ENCODE results near the gene NMRAL1.

NMRAL1 gene

DNA sequence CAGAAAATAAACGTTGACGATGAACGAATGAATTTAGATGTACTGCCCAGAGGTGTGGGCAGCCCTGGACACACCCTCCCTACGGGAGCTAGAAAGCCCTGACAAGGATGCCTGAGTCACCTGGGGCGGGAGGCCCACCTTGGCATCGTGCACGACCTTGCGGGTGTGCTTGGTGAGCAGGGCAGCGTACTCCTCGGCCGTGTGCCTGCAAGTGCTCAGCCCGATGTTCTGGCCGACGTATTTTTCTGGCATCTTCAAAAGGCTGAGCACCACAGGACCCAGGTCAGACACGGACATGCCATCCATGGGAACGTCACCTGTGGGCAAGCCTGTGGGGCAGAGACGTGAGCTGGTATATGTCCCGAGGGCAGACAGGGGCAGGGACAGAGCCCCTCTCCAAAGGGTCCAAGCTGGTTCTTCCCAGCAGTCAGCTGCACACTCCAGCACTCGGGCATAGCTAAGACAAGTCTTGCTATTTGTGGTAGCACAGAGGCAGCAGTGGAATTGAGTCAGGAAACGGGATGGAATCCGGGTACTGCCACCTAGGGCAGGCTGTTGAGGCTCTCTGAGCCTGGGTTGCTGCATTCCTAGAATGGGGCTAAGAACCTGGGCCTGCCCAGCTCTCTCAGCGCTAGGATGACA, 10.8 kb downstream of the NMRAL1 start:
- DNase-seq = no peak

GRCh38 chr16:4461250-4462085, 13.0 kb downstream of the NMRAL1 start:
- DNase-seq = peak; percentile 20

DNA sequence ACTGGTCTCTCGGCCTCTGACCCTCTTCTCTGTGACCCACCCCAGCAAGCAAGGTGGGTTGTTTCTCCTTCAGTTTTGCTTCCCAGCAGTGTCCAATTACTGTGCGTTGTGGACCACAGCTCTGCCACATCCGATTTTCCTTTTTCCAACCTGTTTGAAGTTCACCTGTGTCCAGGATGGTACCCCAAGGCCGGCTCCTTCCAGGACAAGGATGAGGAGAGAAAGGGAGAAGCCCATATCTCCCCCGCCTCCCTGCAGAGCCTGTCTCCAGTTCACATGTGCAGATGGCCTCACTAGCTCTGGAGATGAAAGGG, 13.5 kb downstream of the NMRAL1 start:
- DNase-seq = no peak

GRCh38 chr16:4455951-4456350, 18.5 kb downstream of the NMRAL1 start:
- DNase-seq = no peak

DNA sequence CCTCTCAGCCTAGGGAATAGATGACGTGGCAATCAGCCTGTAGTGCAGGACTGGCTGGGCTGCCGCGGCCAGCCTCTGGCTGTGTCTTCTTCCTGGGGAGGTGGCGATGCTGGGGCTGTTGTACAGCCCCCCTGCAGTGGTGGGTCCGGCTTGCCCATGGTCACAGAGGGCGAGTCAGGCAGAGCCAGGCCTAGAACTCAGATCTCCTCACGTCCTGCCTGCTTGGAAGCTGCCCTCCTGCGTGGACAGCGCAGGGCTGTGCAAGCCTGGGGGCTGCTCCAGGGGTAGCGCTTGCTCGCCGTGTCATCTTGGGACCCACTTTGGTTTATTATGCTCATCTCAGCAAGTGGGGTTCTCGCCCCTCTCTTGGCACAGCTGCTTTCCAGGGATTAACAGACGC, 19.3 kb downstream of the NMRAL1 start:
- DNase-seq = no peak

DNA sequence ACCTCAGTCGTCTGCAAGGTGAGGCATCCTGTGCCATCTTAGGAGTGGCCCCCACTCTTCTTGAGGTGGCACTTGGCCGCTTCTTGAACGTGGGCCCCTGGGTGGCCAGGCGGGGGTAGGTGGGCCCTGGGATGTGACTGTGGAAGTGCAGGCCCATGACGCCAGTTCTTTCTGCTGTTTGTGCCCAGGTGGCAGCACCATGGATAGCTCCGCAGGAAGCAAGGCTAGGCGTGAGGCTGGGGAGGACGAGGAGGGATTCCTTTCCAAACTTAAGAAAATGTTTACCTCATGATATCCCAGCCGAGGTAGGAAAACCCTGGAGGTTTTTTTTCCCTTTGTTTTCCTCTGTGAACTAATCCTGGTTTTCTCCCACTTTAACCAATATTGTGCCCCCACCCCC, 19.8 kb downstream of the NMRAL1 start:
- no peak for DNase-seq

GRCh38 chr16:4452674-4453073, 21.8 kb downstream of the NMRAL1 start:
- no peak for DNase-seq

DNA sequence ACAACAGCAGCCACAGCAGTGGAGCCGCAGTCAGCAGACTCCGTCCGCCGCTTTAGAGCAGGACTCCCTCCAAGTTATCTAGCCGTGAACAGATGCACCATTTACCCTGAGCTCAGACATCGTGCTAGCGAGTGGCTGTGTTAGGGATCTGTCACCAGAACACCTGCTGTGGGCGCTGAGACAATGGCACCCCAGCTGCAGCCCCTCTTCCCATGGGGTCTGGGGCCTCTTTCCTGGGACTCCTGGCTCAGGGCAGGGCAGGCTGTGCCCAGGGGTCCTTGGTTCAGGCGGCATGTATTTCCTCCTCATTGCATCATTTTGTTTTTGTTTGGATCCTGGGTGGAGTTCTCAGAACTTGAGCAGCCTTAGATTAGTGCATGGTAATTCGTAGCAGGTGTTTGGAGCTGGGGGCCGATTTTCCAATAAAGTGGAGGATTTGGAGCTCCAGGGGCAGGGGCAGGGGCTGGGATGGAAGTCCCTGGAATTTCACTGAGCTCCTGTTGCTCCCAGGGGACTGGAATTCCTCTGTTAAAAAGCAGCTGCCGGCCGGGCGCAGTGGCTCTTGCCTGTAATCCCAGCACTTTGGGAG, 23.4 kb downstream of the NMRAL1 start:
- DNase-seq = no peak

GRCh38 chr16:4450430-4450829, 24.0 kb downstream of the NMRAL1 start:
- no peak for DNase-seq

- DNase-seq = no peak
Observed at GRCh38 chr16:4443986-4444385, 30.4 kb downstream of the NMRAL1 start.

- no peak for DNase-seq
Observed at GRCh38 chr16:4443271-4443670, 31.2 kb downstream of the NMRAL1 start.

DNA sequence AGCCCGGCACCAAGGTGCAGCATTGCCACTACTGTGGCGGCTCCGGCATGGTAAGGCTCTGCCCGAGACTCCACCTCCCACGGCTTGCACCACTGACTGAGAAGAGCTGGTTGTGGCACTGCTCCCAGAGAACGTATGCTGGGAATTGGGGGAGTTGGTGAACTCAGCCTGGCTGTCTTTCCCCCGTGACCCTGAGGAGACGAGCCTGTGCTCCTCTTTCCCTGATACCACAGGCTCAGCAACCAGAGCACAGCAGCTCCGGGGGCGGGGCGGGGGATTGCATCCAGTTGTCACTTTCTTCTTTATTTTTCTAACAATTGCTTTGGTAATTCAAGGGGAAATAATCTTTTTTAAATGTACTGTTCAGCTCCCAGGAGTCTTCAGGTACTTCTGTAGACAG, 32.1 kb downstream of the NMRAL1 start:
- DNase-seq = no peak

DNA sequence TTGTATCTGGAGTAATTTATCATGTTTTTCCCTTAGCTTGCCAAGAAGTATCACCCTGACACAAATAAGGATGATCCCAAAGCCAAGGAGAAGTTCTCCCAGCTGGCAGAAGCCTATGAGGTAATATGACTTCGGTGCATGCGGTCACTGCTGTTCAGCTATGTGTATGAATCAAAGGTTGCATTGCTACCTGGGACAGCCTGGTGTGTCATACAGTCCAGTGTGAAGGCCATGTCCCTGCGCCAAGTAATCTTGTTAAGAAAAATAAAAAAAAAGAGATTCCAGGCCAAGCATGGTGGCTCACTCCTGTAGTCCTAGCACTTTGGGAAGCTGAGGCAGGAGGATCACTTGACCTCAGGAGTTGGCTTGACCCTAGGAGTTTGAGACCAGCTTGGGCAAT, 37.1 kb downstream of the NMRAL1 start:
- no peak for DNase-seq

- no peak for DNase-seq
Observed at GRCh38 chr16:4435337-4436067, 38.9 kb downstream of the NMRAL1 start.

DNA sequence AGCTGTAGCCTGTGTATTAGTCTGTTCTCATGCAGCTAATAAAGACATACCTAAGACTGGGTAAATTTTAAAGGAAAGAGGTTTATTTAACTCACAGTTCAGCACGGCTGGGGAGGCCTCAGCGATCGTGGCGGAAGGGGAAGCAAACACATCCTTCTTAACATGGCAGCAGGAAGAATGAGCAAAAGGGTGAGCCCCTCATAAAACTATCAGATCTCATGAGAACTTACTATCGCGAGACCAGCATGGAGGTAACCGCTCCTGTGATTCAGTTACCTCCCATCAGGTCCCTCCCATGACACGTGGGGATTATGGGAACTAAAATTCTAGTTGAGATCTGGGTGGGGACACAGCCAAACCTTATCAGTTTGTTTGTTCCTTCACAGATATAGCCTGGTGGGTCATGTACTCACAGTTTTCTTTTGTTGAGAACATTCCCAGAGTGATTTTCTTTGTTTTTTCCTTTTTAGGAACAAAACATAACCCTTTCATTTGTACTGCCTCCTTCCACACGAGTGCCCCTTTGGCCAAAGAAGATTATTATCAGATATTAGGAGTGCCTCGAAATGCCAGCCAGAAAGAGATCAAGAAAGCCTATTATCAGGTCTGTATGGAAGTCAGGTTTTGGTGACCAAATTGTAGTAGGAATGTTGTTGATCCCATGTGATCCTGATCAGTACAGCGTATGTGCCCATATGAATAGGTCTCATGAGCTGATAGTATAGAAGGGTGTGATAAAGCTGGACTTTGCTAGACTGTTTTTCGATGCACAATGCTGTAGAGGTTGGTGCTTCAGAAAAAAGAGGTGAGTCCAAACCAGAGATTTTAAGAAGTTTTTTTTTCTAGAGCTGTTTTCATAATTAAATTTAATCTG, 40.3 kb downstream of the NMRAL1 start:
- no peak for DNase-seq

GRCh38 chr16:4433228-4433627, 41.2 kb downstream of the NMRAL1 start:
- DNase-seq = no peak

DNA sequence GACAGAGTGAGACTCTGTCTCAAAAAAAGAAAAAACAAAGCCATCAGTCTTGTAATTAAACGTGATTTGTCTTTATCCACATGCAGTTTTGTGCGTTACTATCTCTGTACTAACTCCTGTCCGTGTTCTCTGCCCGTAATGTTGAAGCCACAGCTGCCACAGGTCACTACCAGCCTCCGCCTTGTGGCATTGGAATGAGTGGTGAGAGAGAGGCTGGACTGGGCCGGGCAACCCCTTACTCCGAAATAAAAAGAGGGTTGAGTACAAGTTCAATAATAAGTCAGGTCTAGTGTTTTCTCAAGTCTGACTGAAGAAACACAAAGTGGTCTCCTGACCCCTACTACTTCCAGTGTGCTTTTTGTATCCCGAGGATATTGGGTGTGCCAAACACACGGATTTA, 43.4 kb downstream of the NMRAL1 start:
- no peak for DNase-seq

GRCh38 chr16:4428500-4428899, 45.9 kb downstream of the NMRAL1 start:
- no peak for DNase-seq

GRCh38 chr16:4426722-4427372, 47.6 kb downstream of the NMRAL1 start:
- no peak for DNase-seq

DNA sequence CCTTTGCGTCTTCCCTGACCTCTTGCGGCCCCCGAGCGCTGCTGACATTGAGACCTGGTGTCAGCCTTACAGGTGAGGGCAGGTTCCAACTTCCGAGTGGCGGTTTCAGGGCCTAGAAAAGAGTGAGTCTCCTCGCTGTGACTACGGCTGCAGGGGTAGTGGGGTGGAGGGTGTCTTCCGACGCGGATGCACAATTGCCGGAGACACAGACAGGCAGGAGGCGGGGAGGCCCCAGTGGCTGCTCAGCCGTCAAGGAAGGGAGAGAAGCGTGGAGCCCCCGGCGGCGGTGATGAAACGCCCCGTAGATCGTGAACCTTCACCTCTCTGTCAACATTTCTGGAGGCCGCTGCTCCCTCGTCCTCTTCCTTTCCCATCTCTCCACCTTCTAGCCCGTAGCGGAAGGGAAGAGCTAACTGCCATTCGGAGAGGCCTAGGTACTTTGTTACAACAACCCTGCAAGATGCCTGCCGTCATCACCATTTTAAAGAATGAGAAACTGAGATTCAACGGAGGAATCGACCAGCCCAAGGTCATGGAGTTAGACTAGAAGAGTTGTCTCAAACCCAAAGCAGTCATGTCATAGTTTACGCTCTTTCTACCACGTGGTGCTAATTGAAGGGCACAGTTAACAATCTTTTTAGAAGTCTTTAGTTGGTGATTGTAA, 48.3 kb downstream of the NMRAL1 start:
- DNase-seq = peak; percentile 55

DNA sequence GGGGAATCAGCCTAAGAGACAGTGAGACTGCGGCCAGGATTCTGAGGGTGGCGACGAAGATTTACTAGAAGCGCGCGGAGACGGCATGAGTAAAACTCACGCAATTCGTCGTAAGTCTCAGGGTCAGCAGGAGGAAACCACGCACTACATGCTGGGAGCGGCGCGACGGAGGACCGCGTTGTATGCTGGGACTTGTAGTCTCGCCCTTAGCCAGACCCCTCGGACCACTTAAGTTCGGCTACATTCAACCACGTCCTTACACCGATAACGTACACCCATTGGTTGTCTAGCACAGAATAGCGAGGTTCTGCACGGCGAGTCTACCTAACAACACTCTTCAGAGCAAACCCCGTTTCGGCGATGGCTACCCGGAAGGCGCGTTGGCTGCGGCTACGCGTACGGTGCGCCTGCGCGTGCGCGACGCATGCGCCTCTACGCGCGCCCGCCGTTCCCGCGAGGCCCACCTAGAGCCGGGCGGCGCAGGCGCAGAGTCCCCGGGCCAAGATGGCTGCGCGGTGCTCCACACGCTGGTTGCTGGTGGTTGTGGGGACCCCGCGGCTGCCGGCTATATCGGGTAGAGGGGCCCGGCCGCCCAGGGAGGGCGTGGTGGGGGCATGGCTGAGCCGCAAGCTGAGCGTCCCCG, 48.9 kb downstream of the NMRAL1 start, which contains the start of gene DNAJA3:
Gene DNAJA3 (plus strand): TSS at position 491 of the 643 bp plus-strand sequence. CDS start 14 bp downstream, at position 505.
- DNase-seq = peak; percentile 99

Measured in NCI-H2227 treated with DMSO at 0.1 percent for 48 hours (cell line).